Mucosa of rectum (tissue), 2 donors: ENCODE measurements around the gene ANXA9.

Experiments
- H3K27ac ChIP-seq, 2 donors: one replicate each; pipeline ENCODE4 v1.7.0; 2013; ENCODE audit warnings: inconsistent platforms in 2 of 2, low read depth in 2 of 2, low read length in 2 of 2
- H3K27me3 ChIP-seq, 2 donors: one replicate each; pipeline ENCODE4 v1.7.0; 2013; ENCODE audit warnings: low read length in 2 of 2; ENCODE audit not compliant: control insufficient read depth in 2 of 2, insufficient read depth in 2 of 2
- H3K36me3 ChIP-seq, 2 donors: one replicate each; pipeline ENCODE4 v1.7.0; 2013; ENCODE audit warnings: low read length in 2 of 2; ENCODE audit not compliant: control insufficient read depth in 2 of 2, insufficient read depth in 2 of 2
- H3K4me1 ChIP-seq, 2 donors: one replicate each; pipeline ENCODE4 v1.7.0; 2013; ENCODE audit warnings: low read length in 2 of 2, mild to moderate bottlenecking in 1 of 2; ENCODE audit not compliant: control insufficient read depth in 2 of 2, insufficient read depth in 2 of 2
- H3K4me3 ChIP-seq, 2 donors: one replicate each; pipeline ENCODE4 v1.7.0; 2013; ENCODE audit warnings: low read length in 2 of 2
- H3K9ac ChIP-seq, 2 donors: one replicate each; pipeline ENCODE4 v1.7.0; 2013; ENCODE audit warnings: low read length in 2 of 2, low read depth in 1 of 2, mild to moderate bottlenecking in 1 of 2
- H3K9me3 ChIP-seq, 2 donors: one replicate each; pipeline ENCODE4 v1.7.0; 2013; ENCODE audit warnings: low read length in 2 of 2; ENCODE audit not compliant: control insufficient read depth in 2 of 2
- donor health status: healthy.
- donor health status: Normal muscosa, but diverticular disease.

Gene ANXA9

DNA sequence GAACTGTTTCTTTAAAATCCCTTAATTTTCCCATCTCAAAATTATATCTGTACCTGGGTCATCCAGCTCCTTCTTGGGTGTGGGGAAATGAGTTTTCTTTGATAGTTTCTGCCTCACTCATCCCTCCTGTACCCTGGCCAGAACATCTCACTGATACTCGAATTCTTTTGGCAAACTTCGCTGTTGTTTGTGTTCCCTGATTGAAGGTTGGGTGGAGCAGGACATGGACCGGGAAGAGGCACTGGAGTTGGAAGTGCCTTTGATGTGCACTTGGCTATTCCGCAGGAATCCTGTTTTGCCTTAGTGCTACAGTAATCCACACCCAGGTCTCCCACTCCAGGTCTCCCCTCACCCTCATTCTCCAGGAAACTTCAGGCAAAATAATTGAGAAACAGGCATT lies 13.4 kb downstream of the ANXA9 start:
- H3K27ac ChIP-seq, result no peak overlapping the region
- H3K4me1 ChIP-seq, result peaks cover 0 to 3% of the 10 kb centered on the region in 2 donors
- H3K9me3 ChIP-seq, result no peaks in the 10 kb centered on the region
- no peak overlapping the region for H3K4me3 ChIP-seq
- peak overlapping the region in 1 of 2 donors; percentile 14 for H3K9ac ChIP-seq
- peaks cover 30 to 32% of the 10 kb centered on the region in 2 donors for H3K36me3 ChIP-seq
- H3K27me3 ChIP-seq, result no peaks in the 10 kb centered on the region

DNA sequence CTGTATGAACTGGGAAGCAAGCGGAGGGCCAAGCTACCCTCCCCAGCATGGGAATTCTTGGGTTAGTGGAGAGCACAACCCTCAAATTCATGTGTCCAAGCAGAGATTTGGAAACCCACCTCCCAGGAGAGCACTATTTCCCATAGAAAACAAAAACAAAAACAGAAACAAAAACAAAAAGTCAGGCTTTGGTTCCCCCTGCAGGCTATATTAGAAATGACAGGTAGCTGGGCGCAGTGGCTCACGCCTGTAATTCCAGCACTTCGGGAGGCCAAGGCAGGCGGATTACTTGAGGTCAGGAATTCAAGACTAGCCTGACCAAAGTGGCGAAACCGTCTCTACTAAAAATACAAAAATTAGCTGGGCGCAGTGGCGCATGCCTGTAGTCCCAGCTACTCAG lies 13.8 kb downstream of the ANXA9 start:
- Histone ChIP-seq H3K9me3 (no peaks in the 10 kb centered on the region), H3K27ac (no peak overlapping the region), H3K27me3 (no peaks in the 10 kb centered on the region), H3K4me3 (no peak overlapping the region), H3K9ac (peak overlapping the region in 1 of 2 donors; percentile 14), H3K36me3 (peaks cover 30 to 34% of the 10 kb centered on the region in 2 donors), H3K4me1 (peaks cover 0 to 3% of the 10 kb centered on the region in 2 donors)

DNA sequence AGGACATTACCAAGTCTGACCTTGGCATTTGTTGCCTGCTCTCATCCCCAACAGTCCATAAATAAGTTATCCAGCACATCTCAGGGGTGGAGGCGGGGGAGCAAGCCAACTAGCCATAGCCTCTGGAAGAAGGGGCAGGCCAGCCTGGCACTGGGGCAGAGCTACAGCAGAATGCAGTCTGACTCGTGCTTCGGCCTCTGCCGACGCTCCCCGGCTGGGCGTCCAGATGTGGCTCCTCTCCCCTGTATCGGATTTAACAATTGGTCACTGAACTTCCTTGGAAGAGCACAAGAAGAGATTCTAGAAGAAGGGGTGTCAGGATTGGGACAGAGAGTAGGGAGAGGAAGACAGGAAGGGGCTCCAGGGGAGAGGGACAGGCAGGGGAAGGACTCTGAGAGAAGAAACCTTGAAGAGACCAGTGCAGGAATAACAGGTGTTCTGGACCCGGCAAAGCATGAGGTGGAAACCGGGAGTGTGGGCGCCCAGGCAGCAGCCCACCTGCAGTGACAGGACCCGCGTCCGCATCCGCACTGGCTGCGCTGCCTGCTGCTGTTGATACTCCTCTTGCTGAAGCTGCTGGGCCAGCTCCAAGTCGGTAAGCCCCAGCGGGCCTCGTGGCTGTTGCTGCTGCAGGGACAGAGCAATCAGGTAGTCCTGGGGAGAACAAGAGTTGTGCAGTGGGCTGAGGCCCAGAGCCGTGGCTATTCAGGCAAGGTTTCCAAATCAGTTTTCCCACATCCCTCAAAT lies 15.2 kb downstream of the ANXA9 start:
- no peak overlapping the region for H3K9ac ChIP-seq
- H3K36me3 ChIP-seq, result peaks cover 44 to 47% of the 10 kb centered on the region in 2 donors
- no peaks in the 10 kb centered on the region for H3K27me3 ChIP-seq
- H3K27ac ChIP-seq, result no peak overlapping the region
- H3K9me3 ChIP-seq, result no peaks in the 10 kb centered on the region
- H3K4me3 ChIP-seq, result no peak overlapping the region
- peaks cover 0 to 3% of the 10 kb centered on the region in 2 donors for H3K4me1 ChIP-seq

DNA sequence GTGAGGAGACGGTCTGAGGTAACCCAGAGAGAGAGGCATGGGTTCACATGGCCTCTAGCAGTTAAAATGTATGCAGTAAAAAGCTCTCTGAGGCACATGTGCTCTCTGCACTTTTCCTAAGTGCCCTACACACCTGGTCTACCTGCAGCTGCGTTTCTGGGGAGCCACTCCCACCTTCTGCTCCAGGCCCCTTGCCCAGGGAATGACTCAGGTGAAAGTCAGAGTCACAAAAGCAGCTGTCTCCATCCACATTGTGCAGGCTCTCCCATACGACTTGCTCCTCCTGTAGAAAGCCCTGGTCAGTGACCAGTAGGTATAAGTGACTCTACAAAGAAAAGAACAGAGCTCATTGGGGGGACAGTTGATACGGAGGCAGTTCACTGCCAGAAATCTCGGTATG lies 15.9 kb downstream of the ANXA9 start:
- peaks cover 46 to 52% of the 10 kb centered on the region in 2 donors for H3K36me3 ChIP-seq
- peaks cover 2 to 3% of the 10 kb centered on the region in 2 donors for H3K4me1 ChIP-seq
- no peaks in the 10 kb centered on the region for H3K9me3 ChIP-seq
- no peak overlapping the region for H3K27ac ChIP-seq
- H3K9ac ChIP-seq, result no peak overlapping the region
- H3K4me3 ChIP-seq, result no peak overlapping the region
- H3K27me3 ChIP-seq, result no peaks in the 10 kb centered on the region

DNA sequence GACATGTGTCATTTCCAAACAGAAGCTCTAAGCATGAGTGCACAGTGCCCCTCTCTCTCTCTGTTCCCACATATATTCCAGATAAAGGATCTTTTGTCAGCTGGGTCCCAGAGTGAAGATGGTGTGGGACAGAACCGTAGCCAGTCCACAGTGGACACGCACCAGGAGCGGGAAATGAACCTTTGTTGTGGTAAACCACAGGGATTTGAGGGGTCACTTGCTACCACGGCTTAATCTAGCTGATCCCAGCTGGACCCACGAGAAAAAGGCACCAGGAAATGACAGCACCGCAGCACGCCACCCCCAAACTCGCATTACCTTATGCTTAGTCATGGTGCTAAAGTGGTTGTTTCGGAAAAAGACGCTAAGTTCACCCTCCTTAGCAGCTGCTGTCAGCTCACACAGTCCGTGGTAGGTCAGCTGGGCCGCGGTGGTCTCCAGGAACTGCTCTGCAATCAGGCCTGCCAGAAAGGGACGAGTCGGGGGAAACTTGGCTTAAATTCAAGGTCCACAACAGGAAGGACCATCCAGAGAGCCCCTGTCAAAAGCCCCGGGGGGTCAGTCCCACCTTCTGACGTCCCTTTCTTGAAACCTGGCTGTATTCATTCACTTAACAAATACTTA lies 17.1 kb downstream of the ANXA9 start:
- Histone ChIP-seq H3K9me3 (no peaks in the 10 kb centered on the region), H3K36me3 (peaks cover 46 to 52% of the 10 kb centered on the region in 2 donors), H3K4me1 (peaks cover 9% of the 10 kb centered on the region in 2 donors), H3K4me3 (no peak overlapping the region), H3K27me3 (no peaks in the 10 kb centered on the region), H3K27ac (no peak overlapping the region), H3K9ac (no peak overlapping the region)

DNA sequence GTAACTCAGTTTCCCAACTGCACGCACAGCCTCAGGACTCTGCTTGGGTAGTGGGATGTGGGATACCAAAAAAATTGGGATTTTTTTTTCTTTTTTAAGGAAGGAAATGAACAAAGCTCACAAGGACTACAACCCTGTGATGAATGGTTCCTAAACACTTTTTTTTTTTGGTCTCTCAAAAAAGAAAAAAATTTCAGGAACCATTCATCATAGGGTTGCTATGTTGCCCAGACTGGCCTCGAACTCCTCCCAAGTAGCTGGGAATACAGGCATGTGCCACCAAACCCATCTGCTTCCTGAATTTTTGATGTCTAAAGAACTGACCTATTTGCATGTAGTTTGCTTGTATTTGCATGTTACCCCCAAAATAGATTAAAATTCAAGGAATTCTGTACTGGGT lies 17.8 kb downstream of the ANXA9 start:
- no peaks in the 10 kb centered on the region for H3K27me3 ChIP-seq

DNA sequence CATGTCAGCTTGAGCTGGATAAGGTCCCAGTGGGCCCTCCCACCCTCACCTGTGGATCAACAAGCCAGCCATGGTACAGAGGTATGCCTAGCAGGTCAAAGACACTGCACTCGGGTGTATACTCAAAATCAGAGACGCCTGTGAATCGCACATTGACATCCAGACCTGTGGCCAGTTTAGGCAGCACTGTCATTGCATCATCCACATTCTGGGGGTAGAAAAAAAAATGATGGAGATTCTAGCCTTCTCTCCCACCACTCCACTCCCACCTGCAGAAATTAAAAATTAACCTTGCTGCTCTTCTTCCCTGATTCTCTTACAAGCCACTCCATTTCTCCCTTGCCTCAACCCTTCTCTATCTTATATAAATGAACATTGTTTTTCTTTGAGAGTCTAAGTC lies 18.3 kb downstream of the ANXA9 start:
- Histone ChIP-seq H3K27ac (no peak overlapping the region), H3K9me3 (no peaks in the 10 kb centered on the region), H3K36me3 (peaks cover 46 to 50% of the 10 kb centered on the region in 2 donors), H3K9ac (no peak overlapping the region), H3K27me3 (no peaks in the 10 kb centered on the region), H3K4me1 (peaks cover 12 to 17% of the 10 kb centered on the region in 2 donors), H3K4me3 (no peak overlapping the region)

More for the DNA sequence above, 17.8 kb downstream of the ANXA9 start:
- H3K4me3 ChIP-seq, result no peak overlapping the region
- H3K36me3 ChIP-seq, result peaks cover 46 to 52% of the 10 kb centered on the region in 2 donors
- H3K9ac ChIP-seq, result no peak overlapping the region
- H3K4me1 ChIP-seq, result peaks cover 11 to 15% of the 10 kb centered on the region in 2 donors
- H3K27ac ChIP-seq, result no peak overlapping the region
- no peaks in the 10 kb centered on the region for H3K9me3 ChIP-seq

DNA sequence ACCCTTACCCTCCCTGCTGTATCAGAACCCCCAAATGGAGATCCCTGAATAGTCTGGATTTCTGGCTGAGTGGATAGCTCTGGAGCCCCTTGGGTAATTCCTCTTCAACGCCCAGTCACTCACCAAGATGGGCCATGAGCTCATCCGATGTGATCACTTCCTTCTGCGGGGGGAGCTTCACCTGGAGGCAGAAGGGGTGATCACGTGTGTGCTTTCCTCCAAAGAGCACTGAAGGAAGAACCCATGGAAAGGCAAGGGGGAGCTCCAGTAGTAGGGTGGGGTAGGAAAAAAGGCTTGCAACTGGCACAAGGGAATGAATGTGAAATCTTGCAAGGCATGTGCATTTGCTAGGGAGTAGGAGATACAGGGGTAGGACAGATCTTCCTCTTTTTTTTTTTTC lies 19.5 kb downstream of the ANXA9 start:
- H3K36me3 ChIP-seq, result peaks cover 46 to 49% of the 10 kb centered on the region in 2 donors
- peaks cover 18 to 21% of the 10 kb centered on the region in 2 donors for H3K4me1 ChIP-seq
- H3K4me3 ChIP-seq, result no peak overlapping the region
- no peaks in the 10 kb centered on the region for H3K27me3 ChIP-seq
- no peak overlapping the region for H3K9ac ChIP-seq
- no peak overlapping the region for H3K27ac ChIP-seq
- H3K9me3 ChIP-seq, result no peaks in the 10 kb centered on the region

DNA sequence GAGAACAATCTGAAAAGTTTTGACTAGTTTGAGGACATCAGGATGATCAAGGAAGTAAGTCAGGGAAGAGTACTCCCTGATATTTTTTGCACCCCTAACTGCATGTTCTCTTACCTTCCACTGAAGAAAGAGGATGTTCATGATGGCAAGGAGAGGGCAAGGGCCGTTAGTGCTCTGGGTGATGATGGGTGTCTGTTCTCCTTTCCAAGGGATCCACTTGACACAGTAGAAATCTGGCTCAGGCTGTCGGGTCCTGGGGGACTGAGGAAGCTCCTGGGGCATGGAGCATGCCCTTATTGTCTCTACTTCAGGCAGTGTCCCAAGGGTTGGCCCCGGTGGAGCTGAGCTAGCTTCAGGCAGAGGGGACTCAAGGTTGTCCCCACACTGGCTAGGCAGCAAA lies 20.0 kb downstream of the ANXA9 start:
- peaks cover 22 to 24% of the 10 kb centered on the region in 2 donors for H3K4me1 ChIP-seq
- peaks cover 42 to 44% of the 10 kb centered on the region in 2 donors for H3K36me3 ChIP-seq
- H3K9me3 ChIP-seq, result no peaks in the 10 kb centered on the region
- no peaks in the 10 kb centered on the region for H3K27me3 ChIP-seq
- no peak overlapping the region for H3K27ac ChIP-seq
- no peak overlapping the region for H3K9ac ChIP-seq
- H3K4me3 ChIP-seq, result no peak overlapping the region

DNA sequence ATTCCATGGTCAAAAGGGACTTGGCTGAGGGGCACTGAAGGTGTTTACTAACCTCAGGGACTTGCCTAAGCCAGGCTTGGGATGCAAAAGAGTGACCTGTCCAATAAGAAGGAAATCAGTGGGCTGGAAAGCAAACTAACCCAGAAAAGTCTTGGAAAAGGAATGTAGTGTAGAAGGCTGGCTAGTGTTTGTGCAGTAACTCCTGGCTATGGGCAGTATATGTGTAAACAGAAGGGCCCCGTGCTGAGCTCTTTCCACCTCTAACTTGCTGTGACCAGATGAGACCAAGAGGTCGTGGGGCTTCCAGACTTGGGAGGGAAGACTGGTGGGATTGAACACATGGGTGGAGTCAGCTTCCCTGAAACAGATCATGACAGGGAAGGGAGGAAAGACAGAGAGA lies 20.5 kb downstream of the ANXA9 start:
- no peak overlapping the region for H3K9ac ChIP-seq
- peaks cover 23 to 28% of the 10 kb centered on the region in 2 donors for H3K4me1 ChIP-seq
- H3K27ac ChIP-seq, result no peak overlapping the region
- H3K36me3 ChIP-seq, result peaks cover 37 to 39% of the 10 kb centered on the region in 2 donors
- H3K9me3 ChIP-seq, result no peaks in the 10 kb centered on the region
- H3K27me3 ChIP-seq, result no peaks in the 10 kb centered on the region
- peak overlapping the region in 1 of 2 donors; percentile 45 for H3K4me3 ChIP-seq
